GM03348 (cell line): ENCODE results near the gene KCNC4.

Source experiments
- DNase-seq: peaks from one replicate; pipeline ENCODE4 v3.0.0; 2012; ENCODE audit warnings: low spot score

Gene KCNC4

GRCh38 chr1:110211496-110212168, 1.5 kb downstream of the KCNC4 start:
- no peak for DNase-seq

GRCh38 chr1:110212169-110213142, 2.3 kb downstream of the KCNC4 start:
- DNase-seq: peak; percentile 50

GRCh38 chr1:110213143-110213540, 3.0 kb downstream of the KCNC4 start:
- DNase-seq: no peak

GRCh38 chr1:110214454-110215404, 4.6 kb downstream of the KCNC4 start:
- DNase-seq: no peak

GRCh38 chr1:110215621-110216515, 5.8 kb downstream of the KCNC4 start:
- no peak for DNase-seq

GRCh38 chr1:110216844-110217444, 6.8 kb downstream of the KCNC4 start:
- no peak for DNase-seq

GRCh38 chr1:110218137-110218536, 8.0 kb downstream of the KCNC4 start:
- no peak for DNase-seq

- DNase-seq: no peak
Observed at GRCh38 chr1:110218739-110219138, 8.6 kb downstream of the KCNC4 start.

GRCh38 chr1:110220324-110220723, 10.2 kb downstream of the KCNC4 start:
- DNase-seq: no peak

GRCh38 chr1:110221119-110221518, 11.0 kb downstream of the KCNC4 start:
- DNase-seq: no peak

- no peak for DNase-seq
Observed at GRCh38 chr1:110223127-110223526, 13.0 kb downstream of the KCNC4 start.

- DNase-seq: no peak
Observed at GRCh38 chr1:110223581-110223980, 13.5 kb downstream of the KCNC4 start.

- no peak for DNase-seq
Observed at GRCh38 chr1:110224240-110224995, 14.3 kb downstream of the KCNC4 start.

GRCh38 chr1:110225212-110225611, 15.1 kb downstream of the KCNC4 start:
- DNase-seq: no peak

- no peak for DNase-seq
Observed at GRCh38 chr1:110225756-110226404, 15.8 kb downstream of the KCNC4 start.

GRCh38 chr1:110227774-110228173, 17.7 kb downstream of the KCNC4 start:
- DNase-seq: no peak

- DNase-seq: no peak
Observed at GRCh38 chr1:110228381-110228780, 18.3 kb downstream of the KCNC4 start.

GRCh38 chr1:110228869-110229268, 18.8 kb downstream of the KCNC4 start:
- DNase-seq: no peak

GRCh38 chr1:110229348-110230001, 19.4 kb downstream of the KCNC4 start:
- no peak for DNase-seq
